Measurements from ENCODE around the gene TRIM28. TPM values are rescaled to one million over a fixed set of nuclear protein-coding genes. Genes with fewer than 3 reads are reported as not detected.
"Not testable (repeated sequence)": the region's sequence is repeated elsewhere in the genome, so short reads cannot be mapped to it uniquely, and the experiment has no call there.

The TRIM28 gene
- total RNA-seq, result 251 TPM

- peak; percentile 100 for DNase-seq
Measured at GRCh38 chr19:58543826-58544590, at the start of gene TRIM28. Gene TRIM28, plus strand, starts transcription at chr19:58544064. Its CDS starts 694 bp downstream, at chr19:58544758.

GRCh38 chr19:58497634-58498170, 46.2 kb upstream of the TRIM28 start:
- DNase-seq, result no peak

- no peak for DNase-seq
Measured at GRCh38 chr19:58498316-58499020, 45.4 kb upstream of the TRIM28 start.

DNA sequence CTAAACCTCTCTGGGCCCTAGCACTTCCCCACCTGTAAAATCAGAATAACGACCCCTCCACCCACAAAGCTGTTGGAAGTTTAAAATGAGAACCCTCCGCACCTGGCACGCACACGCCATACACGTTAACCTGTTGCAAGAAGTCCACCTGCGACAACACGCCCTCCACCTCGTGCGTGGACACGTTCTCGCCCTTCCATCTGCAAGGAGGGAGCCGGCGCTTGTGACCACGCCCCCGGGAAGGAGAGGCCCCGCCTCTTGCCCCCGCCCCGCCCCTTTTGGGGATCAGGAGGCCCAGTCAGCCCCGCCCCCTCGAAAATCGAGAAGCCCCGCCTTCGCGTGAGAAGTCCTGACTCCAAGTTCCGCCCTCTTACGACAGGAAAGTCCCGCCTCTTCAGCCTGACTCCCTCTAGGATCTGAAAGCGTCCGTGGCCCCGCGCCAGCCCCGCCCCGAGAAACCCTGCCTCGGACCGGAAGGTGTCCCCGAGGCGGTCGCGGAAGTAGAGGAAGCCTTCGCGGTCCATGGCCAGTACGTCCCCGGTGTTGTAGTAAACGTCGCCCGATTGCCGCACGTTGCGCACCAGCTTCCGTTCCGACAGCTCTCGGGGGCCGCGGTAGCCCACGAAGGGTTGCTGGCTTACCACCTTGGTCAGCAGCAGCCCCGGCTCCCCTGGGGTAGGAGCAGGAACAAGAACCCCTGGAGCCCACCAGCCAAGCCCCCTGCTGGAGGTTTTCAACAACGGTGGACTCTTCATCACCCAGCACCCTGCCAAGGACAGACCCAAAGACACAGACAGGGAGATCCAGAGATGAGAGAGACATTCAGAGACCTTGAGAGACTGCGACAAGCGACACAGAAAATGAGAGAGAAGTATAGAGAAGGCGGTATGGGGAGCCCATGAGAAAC, 44.6 kb upstream of the TRIM28 start:
- DNase-seq, result peak; percentile 99

DNA sequence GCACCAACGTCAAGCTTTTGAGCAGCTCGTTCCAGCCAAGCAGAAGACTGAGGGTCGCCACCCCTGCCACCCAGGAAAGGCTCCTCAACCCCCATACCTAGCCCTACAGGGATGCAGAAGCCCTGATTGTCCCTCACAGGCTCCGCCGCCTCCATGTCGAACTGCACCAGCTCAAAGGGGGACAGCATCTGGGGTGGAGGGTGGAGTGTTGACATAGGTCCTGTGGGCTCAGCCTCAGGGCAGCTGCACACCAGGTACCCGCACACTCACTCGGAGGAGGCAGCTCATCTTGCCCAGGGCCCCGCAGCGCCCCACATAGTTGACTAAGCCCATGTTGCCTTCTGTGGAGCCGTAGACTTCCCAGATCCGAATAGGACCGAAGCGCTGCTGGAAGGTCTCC, 43.6 kb upstream of the TRIM28 start:
- DNase-seq, result no peak

GRCh38 chr19:58507602-58508223, 36.2 kb upstream of the TRIM28 start:
- DNase-seq, result not testable (repeated sequence)

DNA sequence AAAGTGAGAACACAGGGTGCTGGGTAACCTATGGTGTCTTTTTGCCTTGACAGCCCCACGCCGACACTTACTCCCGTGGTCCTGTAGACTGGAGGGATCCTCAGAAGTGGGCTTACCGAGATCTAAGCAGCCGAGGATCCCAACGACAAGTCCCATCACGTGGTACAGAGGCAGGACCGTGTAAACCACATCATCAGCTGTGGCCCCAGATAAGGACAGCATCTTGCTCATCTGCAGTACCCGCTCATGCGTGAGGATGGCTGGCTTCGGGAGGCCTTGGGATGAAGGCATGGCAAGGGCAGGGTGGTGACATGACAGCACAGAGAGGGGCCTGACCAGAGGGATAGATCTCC, 34.2 kb upstream of the TRIM28 start:
- DNase-seq, result no peak

DNA sequence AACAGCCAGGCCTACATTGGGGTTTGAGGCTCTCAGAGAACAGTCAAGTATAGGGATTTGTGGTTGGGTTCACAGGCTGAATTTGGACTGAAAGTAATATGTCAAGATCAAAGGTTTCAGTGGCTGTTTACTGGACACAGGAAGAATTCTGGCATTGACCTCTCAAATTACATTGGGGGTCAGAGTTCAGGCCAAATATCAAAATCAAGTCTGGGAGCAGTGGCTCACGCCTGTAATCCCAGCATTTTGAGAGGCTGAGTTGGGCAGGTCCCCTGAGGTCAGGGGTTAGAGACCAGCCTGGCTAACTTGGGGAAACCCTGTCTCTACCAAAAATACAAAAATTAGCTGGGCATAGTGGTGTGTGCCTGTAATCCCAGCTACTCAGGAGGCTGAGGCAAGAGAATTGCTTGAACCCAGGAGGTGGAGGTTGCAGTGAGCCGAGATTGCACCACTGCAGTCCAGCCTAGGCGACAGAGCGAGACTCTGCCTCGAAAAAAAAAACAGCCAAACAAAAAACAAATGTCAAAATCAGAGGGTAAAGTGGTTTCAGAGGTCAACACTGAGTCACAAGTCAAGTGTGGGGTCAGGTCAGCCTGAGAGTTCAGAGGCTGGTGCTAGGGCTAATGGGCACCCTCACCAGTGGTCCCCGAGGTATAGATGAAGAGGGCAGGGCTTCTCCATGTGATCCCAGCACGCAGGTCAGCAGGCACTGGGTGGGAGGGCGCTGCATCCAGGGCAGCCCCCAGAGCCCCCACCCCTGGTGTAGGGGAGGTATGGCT, 33.6 kb upstream of the TRIM28 start:
- DNase-seq, result no peak

- no peak for DNase-seq
Measured at GRCh38 chr19:58511353-58512208, 32.3 kb upstream of the TRIM28 start, which contains the start of gene SLC27A5. Gene SLC27A5, minus strand, starts transcription at chr19:58511992. Its CDS starts 37 bp downstream, at chr19:58511955.

- no peak for DNase-seq
Measured at GRCh38 chr19:58513213-58513693, 30.6 kb upstream of the TRIM28 start.

DNA sequence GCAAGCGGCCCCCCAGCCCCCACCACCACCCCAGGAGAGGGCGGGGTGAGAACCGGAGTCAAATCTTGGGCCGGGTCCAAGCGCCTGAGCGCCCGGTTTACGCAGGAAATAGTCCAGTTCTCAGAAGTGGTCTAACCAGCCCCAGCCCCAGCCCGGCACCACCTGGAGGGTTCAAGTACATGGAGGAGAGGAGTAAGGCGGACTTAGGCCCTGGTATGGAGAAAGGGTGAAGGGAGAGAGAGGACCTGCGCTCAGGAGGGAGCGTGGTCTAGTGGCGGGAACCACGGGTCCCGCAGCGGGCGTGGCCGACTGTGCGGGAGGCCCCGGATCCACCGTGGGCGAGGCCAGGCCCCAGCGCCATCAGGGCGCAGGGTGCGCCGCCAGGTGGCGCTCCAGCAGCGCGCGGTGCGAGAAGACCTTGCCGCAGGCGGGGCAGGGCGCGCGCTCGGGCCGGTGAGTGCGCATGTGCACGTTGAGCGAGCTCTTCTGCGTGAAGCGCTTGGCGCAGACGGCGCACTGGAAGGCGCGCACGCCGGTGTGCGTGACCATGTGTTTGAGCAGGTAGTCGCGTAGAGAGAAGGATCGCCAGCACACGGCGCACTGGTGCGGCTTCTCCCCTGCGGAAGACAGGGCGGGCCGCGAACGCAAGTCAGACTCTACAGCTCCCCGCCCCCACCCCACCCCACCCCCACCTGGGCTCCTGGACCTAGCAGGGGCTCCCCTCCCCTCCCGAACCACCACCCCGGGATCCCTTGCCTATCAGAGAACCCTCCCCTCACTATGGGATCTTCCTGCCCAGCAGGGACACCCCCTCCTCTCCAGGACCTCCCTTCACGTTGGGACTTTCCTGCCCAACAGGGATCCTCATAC, 29.9 kb upstream of the TRIM28 start:
- DNase-seq, result peak; percentile 95

GRCh38 chr19:58514564-58515022, 29.3 kb upstream of the TRIM28 start:
- no peak for DNase-seq

DNA sequence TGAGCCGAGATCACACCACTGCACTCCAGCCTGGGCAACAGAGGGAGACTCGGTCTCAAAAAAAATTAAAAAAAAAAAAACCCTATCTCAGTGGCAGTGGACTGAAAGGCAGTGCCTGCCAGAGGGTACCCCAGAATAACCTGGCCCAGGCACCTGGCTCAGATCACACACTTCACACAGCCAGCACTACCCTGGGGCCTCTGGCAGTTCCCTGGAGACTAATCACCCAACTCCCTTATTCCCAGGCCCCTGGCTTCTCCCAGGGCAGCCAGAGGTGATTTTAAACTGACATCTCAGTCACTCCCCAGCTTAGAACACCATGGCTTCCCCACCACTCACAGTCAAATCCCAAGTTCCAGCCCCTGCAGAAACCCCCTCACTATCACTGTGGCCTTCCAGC, 28.6 kb upstream of the TRIM28 start:
- no peak for DNase-seq

- DNase-seq, result no peak
Measured at GRCh38 chr19:58516246-58516836, 27.5 kb upstream of the TRIM28 start.

DNA sequence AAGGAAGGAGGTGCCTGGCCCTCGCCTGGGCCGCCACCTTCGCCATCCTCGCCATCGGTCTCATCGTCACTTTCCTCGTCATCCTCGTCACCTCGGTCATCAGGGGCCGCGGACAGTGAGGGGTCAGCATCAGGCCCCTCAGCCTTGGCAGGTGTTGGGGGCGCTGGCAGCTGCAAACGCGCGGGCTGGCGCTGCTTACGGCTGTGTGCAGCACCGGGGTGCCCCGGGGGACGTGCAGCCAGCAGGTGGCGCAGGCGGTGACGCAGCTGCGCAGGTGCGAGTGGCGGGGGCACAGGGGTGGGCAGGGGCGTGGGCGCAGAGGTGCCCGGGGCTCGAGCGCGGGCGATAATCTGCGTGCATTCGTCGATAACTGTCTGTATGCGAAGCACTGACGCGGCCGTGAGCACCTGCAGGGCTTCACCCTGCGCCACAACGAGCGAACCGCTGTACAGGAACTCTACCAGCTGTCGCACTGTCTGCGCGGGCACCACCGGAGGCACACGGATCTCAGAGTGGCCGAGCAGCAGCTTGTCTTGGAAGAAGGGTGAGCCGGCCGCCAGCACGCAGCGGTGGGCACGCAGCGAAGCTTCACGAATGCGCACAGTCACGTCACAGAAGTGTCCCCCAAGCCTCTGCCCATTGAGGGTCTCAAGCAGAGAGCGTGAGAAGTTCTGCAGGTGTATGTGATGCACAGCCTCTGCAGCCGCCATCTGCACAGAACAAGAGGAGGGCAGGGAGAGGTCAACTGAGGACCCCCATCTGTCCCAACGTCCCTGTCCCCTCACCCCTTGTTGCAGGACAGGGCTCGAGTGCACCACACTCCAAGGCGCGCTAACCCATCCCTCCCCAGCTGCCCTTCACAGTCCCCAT, 26.7 kb upstream of the TRIM28 start:
- DNase-seq, result no peak

- no peak for DNase-seq
Measured at GRCh38 chr19:58518256-58519086, 25.4 kb upstream of the TRIM28 start.

GRCh38 chr19:58519087-58519354, 24.8 kb upstream of the TRIM28 start:
- peak; percentile 87 for DNase-seq

Data from tongue (tissue), 2 donors.